Left cardiac atrium (tissue), 4 donors: ENCODE results near the gene PDSS2. TPM values are rescaled to one million over a fixed set of nuclear protein-coding genes. Genes with fewer than 3 reads are reported as not detected.
"Not testable (repeated sequence)": the region's sequence is repeated elsewhere in the genome, so short reads cannot be mapped to it uniquely, and the experiment has no call there.

Source experiments
- ATAC-seq, 2 donors: fragments of 200-7000 bp; cut with Tn5 transposase; one replicate each; pipeline ENCODE4 v1.9.1; 2020; ENCODE audit warnings: mild to moderate bottlenecking in 2 of 2, moderate library complexity in 2 of 2
- DNase-seq: peaks from one replicate; pipeline ENCODE4 v3.0.0-alpha.2; 2020
- intact Hi-C, 2 donors: fragments of 100-400 bp; cut with DNase I; formaldehyde crosslinking; loops; one replicate each; pipeline versions ENCODE4 v1.14.1 to v1.15.1; 2022 to 2023
- total RNA-seq, 2 donors: library from RNA; stranded (reverse); fragmentation: NEBNext Ultra II Directional; extraction: Animal tissue kit (Norgen Biotek cat#: 25700); gene quantifications; one replicate each; pipeline ENCODE4 v1.2.1, GENCODE V29; 2021
- donor health status: DM: no; HTN: yes; CAD: no.
- donor health status: DM: no; HTN: yes; CAD: no; lungs with severe emphysema.
- donor health status: DM: yes; HTN: yes; CAD: no.
- donor health status: Dilated cardiomyopathy.

PDSS2 gene
- total RNA-seq, 2 donors from 2014 or later: 11.1 to 15.6 TPM

- intact Hi-C loops: no loop called here
- ATAC-seq: no peak
- DNase-seq: no peak
Measured at GRCh38 chr6:107209406-107210305, 249.7 kb downstream of the PDSS2 start.

- intact Hi-C loops: no loop called here
- ATAC-seq (no peak), DNase-seq (no peak)
Measured at GRCh38 chr6:107207251-107207873, 252.0 kb downstream of the PDSS2 start.

GRCh38 chr6:107205058-107205998 lies 254.0 kb downstream of the PDSS2 start:
- DNase-seq: no peak
- no peak for ATAC-seq
- intact Hi-C loops: no loop called here

GRCh38 chr6:107202876-107203468 lies 256.4 kb downstream of the PDSS2 start:
- ATAC-seq: no peak

GRCh38 chr6:107198631-107199416 lies 260.5 kb downstream of the PDSS2 start:
- intact Hi-C loops: no loop called here
- ATAC-seq (no peak), DNase-seq (no peak)

More at GRCh38 chr6:107202876-107203468, 256.4 kb downstream of the PDSS2 start:
- intact Hi-C loops: no loop called here
- no peak for DNase-seq

GRCh38 chr6:107196152-107196551 lies 263.2 kb downstream of the PDSS2 start:
- DNase-seq (no peak), ATAC-seq (no peak)
- intact Hi-C loops: no loop called here

GRCh38 chr6:107194723-107195122 lies 264.6 kb downstream of the PDSS2 start:
- intact Hi-C loops, DNase-seq, ATAC-seq: not testable (repeated sequence)

- intact Hi-C loops: no loop called here
- no peak for DNase-seq
- ATAC-seq: no peak
Measured at GRCh38 chr6:107192830-107193229, 266.5 kb downstream of the PDSS2 start.

GRCh38 chr6:107187630-107188029 lies 271.7 kb downstream of the PDSS2 start:
- no peak for ATAC-seq
- intact Hi-C loops: no loop called here

GRCh38 chr6:107186047-107186446 lies 273.3 kb downstream of the PDSS2 start:
- intact Hi-C loops: no loop called here
- DNase-seq: no peak
- no peak for ATAC-seq

More at GRCh38 chr6:107187630-107188029, 271.7 kb downstream of the PDSS2 start:
- DNase-seq: no peak

GRCh38 chr6:107185391-107185970 lies 273.9 kb downstream of the PDSS2 start:
- no peak for DNase-seq
- ATAC-seq: no peak
- intact Hi-C loops: no loop called here

GRCh38 chr6:107184435-107184834 lies 274.9 kb downstream of the PDSS2 start:
- intact Hi-C loops: no loop called here
- no peak for DNase-seq
- no peak for ATAC-seq

GRCh38 chr6:107180099-107180498 lies 279.3 kb downstream of the PDSS2 start:
- intact Hi-C loops: no loop called here
- ATAC-seq: no peak
- DNase-seq: no peak

- no peak for DNase-seq
- intact Hi-C loops: no loop called here
- ATAC-seq: no peak
Measured at GRCh38 chr6:107179004-107179403, 280.4 kb downstream of the PDSS2 start.

GRCh38 chr6:107173779-107174178 lies 285.6 kb downstream of the PDSS2 start:
- DNase-seq (no peak), ATAC-seq (no peak)
- intact Hi-C loops: no loop called here

- ATAC-seq (no peak), DNase-seq (no peak)
Measured at GRCh38 chr6:107171513-107171912, 287.9 kb downstream of the PDSS2 start.

GRCh38 chr6:107164299-107164698 lies 295.1 kb downstream of the PDSS2 start:
- ATAC-seq, intact Hi-C loops, DNase-seq: not testable (repeated sequence)

More at GRCh38 chr6:107171513-107171912, 287.9 kb downstream of the PDSS2 start:
- intact Hi-C loops: no loop called here

GRCh38 chr6:107161521-107161920 lies 297.8 kb downstream of the PDSS2 start:
- intact Hi-C loops: no loop called here
- ATAC-seq: no peak
- DNase-seq: no peak
